Right atrium auricular region (tissue), 2 donors: ENCODE results near the gene GRB10. TPM values are rescaled to one million over a fixed set of nuclear protein-coding genes. Genes with fewer than 3 reads are reported as not detected.

ENCODE experiments used
- DNase-seq: peaks from one replicate; pipeline ENCODE4 v3.0.0-alpha.2; 2019; ENCODE audit warnings: low spot score
- H3K27ac ChIP-seq, 2 donors: fragments of 200-600 bp; sonication (generic); 1 replicate in 1 of 2; 2 replicates in 1 of 2; pipeline ENCODE4 v1.5.1; 2016 to 2019
- H3K27me3 ChIP-seq, 2 donors: fragments of 200-600 bp; sonication (generic); one replicate each; pipeline versions ENCODE4 v1.5.1 to v1.6.0; 2017 to 2019
- H3K36me3 ChIP-seq: fragments of 200-600 bp; sonication (generic); one replicate; pipeline ENCODE4 v1.5.1; 2016
- H3K4me1 ChIP-seq, 2 donors: fragments of 200-600 bp; sonication (generic); one replicate each; pipeline versions ENCODE4 v1.5.1 to v1.6.0; 2017 to 2019
- H3K4me3 ChIP-seq, 2 donors: fragments of 200-600 bp; sonication (generic); 1 replicate in 1 of 2; 2 replicates in 1 of 2; pipeline ENCODE4 v1.5.1; 2017 to 2019; ENCODE audit warnings: mild to moderate bottlenecking in 1 of 2, moderate library complexity in 1 of 2
- H3K9me3 ChIP-seq, 2 donors: fragments of 200-600 bp; sonication (generic); one replicate each; pipeline ENCODE4 v1.5.1; 2019
- total RNA-seq, 2 donors: library from RNA; depleted of rRNA; stranded (reverse); fragments of >200 nt; gene quantifications; one replicate each; pipeline ENCODE4 v1.1.0, GENCODE V29; 2016
- TF ChIP-seq, protein P1 (sequence below), 2 donors: fragments of 200-600 bp; sonication (generic); IDR thresholded peaks; one replicate each; pipeline ENCODE4 v1.5.1; 2019; ENCODE audit warnings: antibody characterized with exemption in 2 of 2

The GRB10 gene
- total RNA-seq, 2 donors from 2014 or later = 36.5 to 39.0 TPM

DNA sequence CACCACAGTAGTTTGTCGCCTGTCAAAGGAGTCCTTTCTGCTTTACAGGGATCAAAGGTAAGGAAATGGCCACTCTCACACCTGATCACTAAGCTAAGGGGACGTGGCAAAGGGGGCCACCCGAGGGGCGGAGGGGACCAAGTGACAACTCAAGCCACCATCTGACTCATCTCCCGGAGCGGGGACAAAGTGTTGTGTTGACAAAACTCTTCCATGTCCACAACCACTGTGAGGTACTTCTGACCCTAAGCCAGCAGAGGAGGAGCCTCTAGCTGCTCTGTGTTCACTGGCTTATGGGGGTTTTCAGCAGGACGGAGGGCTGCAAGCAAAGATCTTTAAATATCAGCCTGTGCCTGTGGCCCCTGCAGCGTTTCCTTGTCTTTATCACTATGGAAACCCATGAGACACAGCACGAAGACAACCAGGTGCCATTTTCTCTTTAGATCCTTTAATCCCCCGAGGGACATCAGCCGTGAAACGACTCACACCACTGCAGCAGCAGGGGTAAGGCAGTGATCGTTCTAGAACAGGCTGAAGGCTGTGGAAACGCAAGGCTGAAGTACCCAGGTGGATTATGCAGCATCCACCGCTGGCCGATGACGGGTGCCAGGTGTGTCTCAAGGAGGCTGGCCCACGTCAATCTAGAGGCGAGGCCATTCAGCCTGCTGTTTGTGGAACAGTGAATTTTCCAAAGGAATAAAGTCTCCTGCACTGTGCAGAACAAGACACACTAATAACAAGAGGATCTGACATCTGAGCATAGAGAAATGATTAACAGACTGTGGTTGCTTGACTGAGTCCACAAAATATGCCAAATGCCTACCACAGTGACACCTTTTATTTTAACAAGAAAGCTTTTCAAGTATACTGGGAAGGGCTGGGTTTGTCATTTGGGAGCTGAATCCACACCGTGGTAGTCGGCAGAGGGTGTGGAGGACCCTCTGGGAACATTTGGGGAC is 190.9 kb downstream of the GRB10 start:
- Histone ChIP-seq H3K4me1 (no peaks in the 10 kb centered on the region), H3K4me3 (no peak overlapping the region), H3K9me3 (no peaks in the 10 kb centered on the region), H3K27me3 (no peaks in the 10 kb centered on the region), H3K36me3 (peaks cover 44% of the 10 kb centered on the region), H3K27ac (no peak overlapping the region)
- TF ChIP-seq, protein P1, sequence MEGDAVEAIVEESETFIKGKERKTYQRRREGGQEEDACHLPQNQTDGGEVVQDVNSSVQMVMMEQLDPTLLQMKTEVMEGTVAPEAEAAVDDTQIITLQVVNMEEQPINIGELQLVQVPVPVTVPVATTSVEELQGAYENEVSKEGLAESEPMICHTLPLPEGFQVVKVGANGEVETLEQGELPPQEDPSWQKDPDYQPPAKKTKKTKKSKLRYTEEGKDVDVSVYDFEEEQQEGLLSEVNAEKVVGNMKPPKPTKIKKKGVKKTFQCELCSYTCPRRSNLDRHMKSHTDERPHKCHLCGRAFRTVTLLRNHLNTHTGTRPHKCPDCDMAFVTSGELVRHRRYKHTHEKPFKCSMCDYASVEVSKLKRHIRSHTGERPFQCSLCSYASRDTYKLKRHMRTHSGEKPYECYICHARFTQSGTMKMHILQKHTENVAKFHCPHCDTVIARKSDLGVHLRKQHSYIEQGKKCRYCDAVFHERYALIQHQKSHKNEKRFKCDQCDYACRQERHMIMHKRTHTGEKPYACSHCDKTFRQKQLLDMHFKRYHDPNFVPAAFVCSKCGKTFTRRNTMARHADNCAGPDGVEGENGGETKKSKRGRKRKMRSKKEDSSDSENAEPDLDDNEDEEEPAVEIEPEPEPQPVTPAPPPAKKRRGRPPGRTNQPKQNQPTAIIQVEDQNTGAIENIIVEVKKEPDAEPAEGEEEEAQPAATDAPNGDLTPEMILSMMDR (IDR thresholded peaks at IDR 0.05) = no peak
- DNase-seq = no peak

DNA sequence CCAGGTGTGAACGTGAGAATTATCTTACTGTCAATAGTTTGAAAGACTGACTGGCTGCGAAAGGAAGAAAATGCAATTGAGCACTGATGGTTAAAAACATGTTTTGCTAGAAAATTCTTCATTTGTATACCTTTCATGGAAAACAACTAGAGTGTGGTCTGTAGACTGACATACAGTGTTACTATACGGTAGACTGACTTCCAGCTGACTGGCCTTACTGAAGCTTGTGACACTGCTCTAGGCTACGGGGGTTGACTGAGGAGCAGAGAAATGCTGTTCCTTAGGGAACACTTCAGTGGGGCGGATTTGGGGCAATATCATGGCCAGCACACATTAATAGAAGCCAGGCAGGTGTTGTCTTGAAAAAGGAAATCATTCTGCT is 191.6 kb downstream of the GRB10 start:
- Histone ChIP-seq H3K9me3 (no peaks in the 10 kb centered on the region), H3K4me3 (no peak overlapping the region), H3K27me3 (no peaks in the 10 kb centered on the region), H3K4me1 (no peaks in the 10 kb centered on the region), H3K36me3 (peaks cover 40% of the 10 kb centered on the region), H3K27ac (no peak overlapping the region)
- TF ChIP-seq, protein P1 (IDR thresholded peaks at IDR 0.05) = no peak
- no peak for DNase-seq

DNA sequence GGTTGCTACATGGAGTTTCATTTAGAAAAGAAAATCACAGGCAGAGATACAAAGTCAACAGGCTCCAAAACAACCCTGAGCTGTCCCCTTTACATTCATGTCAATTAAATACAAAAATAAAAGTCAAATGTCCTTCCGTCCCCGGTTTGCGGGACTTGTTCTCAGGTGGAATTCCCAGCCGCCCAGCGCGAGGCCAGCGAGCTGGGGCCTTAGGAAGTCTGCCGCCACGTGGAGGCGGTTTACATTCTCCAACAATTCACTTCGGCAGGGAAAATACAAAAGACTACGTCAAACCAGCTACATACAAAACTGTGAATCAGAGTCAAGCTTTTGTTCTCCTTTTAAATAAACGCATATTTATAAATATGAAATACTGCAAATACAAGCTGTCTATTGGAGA is 192.2 kb downstream of the GRB10 start:
- Histone ChIP-seq H3K4me1 (no peaks in the 10 kb centered on the region), H3K27ac (no peak overlapping the region), H3K4me3 (no peak overlapping the region), H3K36me3 (peaks cover 39% of the 10 kb centered on the region), H3K27me3 (no peaks in the 10 kb centered on the region), H3K9me3 (no peaks in the 10 kb centered on the region)
- TF ChIP-seq, protein P1 (IDR thresholded peaks at IDR 0.05) = no peak
- DNase-seq = no peak

DNA sequence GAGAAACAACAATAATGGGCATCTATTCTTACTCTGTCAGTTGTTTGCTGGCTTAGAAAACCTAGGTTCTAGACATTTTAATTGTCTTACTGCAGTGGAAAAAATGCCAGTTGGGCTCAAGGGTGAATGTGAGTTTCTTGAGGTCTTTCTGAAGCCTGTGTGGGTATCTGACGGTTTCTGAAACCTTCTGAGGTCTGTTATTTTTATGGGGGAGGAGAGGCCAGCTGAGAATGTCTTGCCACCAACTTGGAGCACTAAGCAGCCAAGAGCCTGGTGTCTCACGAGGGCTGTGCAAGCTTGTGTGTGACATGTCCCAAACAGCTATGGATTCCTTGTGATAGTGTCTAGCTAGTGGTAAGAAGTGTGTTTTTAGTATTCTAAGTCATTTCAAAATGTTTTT is 193.3 kb downstream of the GRB10 start:
- TF ChIP-seq, protein P1 (IDR thresholded peaks at IDR 0.05) = no peak
- no peaks in the 10 kb centered on the region for H3K27me3 ChIP-seq
- H3K27ac ChIP-seq = no peak overlapping the region
- H3K9me3 ChIP-seq = no peaks in the 10 kb centered on the region
- peaks cover 30% of the 10 kb centered on the region for H3K36me3 ChIP-seq
- H3K4me3 ChIP-seq = no peak overlapping the region
- H3K4me1 ChIP-seq = no peaks in the 10 kb centered on the region
- DNase-seq = no peak

DNA sequence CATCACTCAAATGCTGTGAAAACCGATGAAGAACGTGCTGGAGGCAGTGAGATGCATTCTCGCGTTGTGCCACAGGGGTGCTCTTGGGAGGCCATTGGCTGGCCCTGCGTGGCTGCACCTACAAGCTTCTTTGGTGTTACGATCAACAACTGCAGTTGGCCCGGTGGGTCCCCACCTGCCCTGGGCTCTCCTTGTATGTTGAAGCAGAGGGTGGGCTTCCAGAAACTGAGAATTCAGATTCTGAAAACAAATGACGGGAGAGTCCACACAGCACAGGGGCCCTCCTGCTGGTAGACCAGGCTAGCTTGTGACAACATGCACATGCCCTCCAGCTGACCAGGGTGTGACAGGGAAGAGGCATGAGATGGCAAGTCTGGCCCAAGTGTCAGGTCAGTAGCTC is 193.8 kb downstream of the GRB10 start:
- TF ChIP-seq, protein P1 (IDR thresholded peaks at IDR 0.05) = peak in 1 of 2 donors; percentile 22

More for the DNA sequence above, 193.8 kb downstream of the GRB10 start:
- Histone ChIP-seq H3K9me3 (no peaks in the 10 kb centered on the region), H3K4me3 (no peak overlapping the region), H3K4me1 (no peaks in the 10 kb centered on the region), H3K27ac (no peak overlapping the region), H3K27me3 (no peaks in the 10 kb centered on the region), H3K36me3 (peaks cover 26% of the 10 kb centered on the region)
- no peak for DNase-seq
